ENCODE results near the gene DDHD1.
A peak's percentile ranks its signal among the peaks of the same experiment; 100 is the strongest.
"Not testable (repeated sequence)": the region's sequence is repeated elsewhere in the genome, so short reads cannot be mapped to it uniquely, and the experiment has no call there.

The DDHD1 gene

GRCh38 chr14:53152184-53152886, 788 bp downstream of the DDHD1 start:
- no peak for DNase-seq (ENCODE audit: low spot score)

DNA sequence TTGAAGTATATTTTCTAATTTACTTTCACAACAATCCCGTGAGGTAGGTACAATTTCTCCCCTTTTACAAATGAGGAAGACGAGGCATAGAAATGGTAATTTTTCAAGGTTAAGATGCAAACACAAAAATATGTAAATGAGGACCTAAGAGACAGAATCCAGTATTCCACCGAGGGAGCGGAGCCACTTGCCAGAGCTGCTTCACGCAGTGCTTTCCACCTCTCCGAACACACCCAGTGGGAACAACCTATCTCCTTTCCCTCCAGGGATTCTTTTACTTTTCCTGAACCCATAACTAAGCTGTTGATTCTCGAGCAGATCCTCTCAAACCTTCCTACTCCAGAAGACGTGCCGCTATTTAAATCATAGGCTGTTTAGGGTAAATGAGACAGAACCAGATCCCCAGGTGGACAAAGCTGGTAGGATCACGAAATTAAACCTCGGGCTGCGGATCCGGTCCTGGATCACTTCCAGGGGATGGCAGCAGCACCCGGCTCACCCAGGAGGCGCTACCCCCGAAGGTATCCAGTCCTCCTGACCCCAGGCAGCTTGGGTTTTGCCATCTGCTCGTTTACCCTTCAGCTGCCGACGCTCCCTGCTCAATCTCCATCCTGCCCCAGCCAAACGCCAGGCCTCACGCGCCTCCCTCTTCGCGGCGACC, 1.5 kb downstream of the DDHD1 start:
- DNase-seq (ENCODE audit: low spot score): peak; percentile 37

DNA sequence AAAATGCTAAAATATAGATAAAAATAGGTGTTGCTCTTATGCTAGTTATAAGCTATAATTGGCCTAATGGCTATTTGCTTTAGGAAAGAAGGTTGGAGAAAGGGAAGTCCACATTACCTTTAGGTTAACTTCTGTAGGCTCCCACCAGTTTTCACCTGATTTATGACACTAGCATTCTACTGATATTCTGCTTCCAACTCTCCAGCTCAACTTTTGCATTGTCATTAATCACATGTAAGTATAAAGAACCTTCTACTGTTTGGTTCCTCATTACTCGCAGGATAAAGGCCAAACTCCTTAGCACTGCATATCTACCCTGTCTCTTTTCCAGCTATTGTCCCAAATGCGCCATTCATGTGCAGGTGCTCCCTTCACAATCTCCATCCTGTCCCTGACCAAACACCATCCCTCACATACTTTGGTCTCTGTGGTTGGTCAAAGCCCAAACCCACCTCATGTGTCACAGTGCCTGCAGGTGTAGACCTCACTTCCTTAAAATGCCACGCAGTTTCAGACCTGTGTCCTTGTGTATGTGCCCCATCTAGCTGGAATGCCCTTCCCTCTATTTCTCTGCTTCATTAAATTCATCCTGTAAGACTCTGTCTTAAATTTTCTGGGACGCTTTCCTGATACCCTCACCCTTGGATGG, 3.3 kb downstream of the DDHD1 start:
- no peak for DNase-seq (ENCODE audit: low spot score)

- no peak for DNase-seq (ENCODE audit: low spot score)
Observed at GRCh38 chr14:53148671-53149070, 4.5 kb downstream of the DDHD1 start.

GRCh38 chr14:53147893-53148292, 5.2 kb downstream of the DDHD1 start:
- DNase-seq (ENCODE audit: low spot score): no peak

DNA sequence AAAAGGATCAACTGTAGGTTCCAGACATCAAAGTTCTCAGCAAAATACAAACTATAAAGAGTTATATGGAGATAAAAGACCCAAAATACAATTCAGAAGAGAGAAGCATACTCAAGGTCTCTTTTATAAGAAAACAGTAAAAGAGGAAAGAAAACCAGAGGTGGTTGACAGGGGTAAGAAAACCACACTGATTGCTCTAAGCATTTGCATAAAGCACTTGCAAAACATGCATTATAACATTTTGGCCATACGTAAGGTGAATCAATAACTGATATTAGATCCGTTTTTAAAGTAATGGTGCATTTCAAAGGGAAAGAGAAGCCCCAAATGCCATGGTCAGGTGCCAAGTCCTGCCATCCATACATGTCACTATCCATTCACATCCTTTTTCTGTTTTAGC, 5.9 kb downstream of the DDHD1 start:
- DNase-seq (ENCODE audit: low spot score): no peak

DNA sequence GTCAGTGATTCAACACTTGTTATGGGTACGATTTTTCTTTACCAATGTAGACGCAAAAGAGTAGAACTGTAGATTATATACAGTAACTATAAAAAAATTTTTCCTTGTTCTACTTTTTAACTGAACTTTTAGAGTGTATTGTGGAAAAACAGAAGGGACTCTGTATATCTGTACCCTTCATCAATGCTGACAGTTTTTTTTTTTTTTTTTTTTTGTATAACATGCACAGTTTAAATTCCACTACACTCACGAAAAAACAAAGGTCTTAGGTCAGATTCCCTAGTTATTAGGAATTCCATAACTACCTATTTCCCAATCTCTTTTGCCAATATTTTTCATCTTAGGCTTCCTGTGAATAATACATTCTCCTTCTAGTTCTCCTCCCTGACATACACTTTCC, 6.4 kb downstream of the DDHD1 start:
- DNase-seq (ENCODE audit: low spot score): no peak

DNA sequence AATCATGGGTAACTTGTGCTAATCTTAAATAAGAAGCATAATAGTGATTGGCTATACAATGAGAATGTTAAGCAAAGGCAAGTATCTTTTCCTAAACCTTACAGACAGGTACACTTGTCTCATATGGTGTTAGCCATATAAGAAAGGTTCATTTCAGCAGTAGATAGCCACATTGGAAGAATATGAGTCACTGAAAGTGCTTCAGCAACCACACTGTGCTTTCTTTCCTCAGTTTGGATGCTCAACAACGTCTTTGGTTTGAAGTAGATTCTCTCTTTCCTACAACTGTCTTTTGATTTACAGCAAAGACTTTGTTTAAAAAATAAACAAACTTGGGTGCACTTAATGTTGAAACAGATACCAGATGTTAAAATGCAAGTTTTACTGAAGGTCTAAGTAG, 8.9 kb downstream of the DDHD1 start:
- DNase-seq (ENCODE audit: low spot score): no peak

- DNase-seq (ENCODE audit: low spot score): no peak
Observed at GRCh38 chr14:53140585-53140984, 12.5 kb downstream of the DDHD1 start.

- no peak for DNase-seq (ENCODE audit: low spot score)
Observed at GRCh38 chr14:53137568-53138203, 15.4 kb downstream of the DDHD1 start.

DNA sequence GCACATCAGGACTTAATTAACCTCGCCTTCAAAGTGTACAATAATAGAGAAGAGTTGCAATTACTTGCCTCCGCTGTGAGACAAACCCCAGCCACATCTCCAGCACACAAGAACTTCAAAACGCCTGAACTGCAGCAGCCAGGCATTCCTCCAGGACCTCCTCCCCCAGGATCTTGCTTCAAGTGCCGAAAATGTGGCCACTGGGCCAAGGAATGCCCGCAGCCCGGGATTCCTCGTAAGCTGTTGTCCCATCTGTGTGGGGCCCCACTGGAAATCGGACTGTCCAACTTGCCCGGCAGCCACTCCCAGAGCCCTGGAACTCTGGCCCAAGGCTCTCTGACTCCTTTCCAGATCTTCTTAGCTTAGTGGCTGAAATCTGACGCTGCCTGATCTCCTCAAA, 22.6 kb downstream of the DDHD1 start:
- not testable (repeated sequence) for DNase-seq (ENCODE audit: low spot score)

DNA sequence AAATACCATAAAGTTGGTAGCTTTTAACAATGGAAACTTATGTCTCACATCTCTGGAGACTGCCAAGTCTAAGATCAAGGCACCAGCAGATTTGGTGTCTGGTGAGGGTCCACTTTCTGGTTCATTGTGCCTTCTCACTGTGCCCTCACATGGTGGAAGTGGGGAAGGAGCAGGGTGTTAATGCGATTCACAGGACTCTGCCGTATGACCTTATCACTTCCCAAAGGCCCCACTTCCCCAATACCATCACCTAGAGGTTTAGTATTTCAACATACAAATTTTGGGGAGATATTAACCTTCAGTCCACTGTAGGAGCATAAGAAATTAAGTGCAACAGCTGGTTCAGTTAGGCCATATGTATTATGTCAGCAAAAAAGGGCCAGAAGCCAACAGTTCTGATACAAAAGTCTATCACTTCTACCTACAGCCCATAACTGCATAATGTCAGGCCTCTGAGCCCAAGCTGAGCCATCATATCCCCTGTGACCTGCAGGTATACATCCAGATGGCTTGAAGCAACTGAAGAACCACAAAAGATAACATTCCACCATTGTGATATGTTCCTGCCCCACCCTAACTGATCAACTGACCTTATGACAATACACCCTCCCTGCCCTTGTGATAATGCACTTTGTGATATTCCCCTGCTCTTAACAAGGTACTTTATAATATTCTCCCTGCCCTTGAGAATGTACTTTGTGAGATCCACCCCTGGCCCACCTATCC, 24.7 kb downstream of the DDHD1 start:
- DNase-seq (ENCODE audit: low spot score): no peak

DNA sequence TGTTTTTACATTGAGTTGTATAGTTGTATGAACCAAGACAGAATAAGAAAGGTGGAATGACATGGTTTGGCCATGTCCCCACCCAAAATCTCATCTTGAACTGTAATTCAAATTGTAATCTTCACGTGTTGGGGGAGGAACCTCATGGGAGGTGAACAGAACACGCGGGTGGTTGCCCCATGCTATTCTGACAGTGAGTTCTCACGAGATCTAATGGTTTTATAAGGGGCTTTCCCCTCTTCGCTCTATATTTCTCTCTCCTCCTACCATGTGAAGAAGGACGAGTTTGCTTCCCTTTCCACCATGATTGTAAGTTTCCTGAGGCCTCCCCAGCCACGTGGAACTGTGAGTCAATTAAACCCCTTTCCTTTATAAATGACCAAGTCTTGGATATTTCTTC, 25.3 kb downstream of the DDHD1 start:
- DNase-seq (ENCODE audit: low spot score): no peak

DNA sequence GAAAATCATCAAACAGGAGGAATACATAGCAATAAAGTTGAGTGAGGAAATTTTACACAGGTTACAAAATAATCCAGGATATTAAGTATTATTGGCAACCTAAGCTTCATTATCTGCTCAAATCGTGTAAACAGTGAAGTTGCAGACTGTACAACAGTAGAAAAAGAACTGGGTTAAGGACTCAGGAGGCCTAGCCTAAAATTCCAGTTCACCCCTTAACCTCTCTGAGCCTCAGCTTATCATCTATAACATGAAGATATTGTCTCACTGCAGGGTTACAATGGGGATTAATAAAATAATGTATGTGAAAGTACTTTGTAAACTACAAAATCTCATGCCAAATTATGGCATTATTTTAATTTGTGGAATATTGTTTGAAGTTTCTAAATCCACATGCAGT, 26.0 kb downstream of the DDHD1 start:
- DNase-seq (ENCODE audit: low spot score): no peak

DNA sequence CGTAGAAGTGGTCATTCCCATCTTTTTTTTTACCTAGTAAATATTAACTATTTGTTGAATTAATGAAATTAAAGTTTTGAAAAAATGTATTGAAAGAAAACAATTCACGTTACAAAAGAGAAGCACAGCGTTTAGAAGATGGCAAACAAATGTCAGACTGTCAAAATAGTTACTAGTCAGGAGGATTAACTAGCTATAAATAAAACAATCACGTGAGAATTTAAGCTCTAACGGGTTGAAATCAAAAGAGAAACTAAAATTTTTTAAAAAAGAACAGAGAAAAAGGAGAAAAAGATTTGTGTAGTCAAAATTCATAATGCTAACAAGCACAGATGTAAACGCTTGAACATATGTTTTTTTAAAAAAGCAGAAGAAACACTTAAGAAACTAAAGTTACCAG, 26.4 kb downstream of the DDHD1 start:
- no peak for DNase-seq (ENCODE audit: low spot score)

GRCh38 chr14:53124786-53125185, 28.3 kb downstream of the DDHD1 start:
- DNase-seq (ENCODE audit: low spot score): no peak

DNA sequence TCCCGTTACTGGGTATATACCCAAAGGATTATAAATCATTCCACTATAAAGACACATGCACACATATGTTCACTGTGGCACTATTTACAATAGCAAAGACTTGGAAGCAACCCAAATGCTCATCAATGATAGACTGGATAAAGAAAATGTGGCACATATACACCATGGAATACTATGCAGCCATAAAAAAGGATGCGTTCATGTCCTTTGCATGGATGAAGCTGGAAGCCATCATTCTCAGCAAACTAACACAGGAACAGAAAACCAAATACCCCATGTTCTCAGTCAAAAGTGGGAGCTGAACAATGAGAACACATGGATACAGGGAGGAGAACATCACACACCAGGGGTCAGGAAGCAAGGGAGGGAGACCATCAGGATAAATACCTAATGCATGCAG, 31.7 kb downstream of the DDHD1 start:
- DNase-seq (ENCODE audit: low spot score): not testable (repeated sequence)

- DNase-seq (ENCODE audit: low spot score): not testable (repeated sequence)
Observed at GRCh38 chr14:53117479-53117878, 35.6 kb downstream of the DDHD1 start.

DNA sequence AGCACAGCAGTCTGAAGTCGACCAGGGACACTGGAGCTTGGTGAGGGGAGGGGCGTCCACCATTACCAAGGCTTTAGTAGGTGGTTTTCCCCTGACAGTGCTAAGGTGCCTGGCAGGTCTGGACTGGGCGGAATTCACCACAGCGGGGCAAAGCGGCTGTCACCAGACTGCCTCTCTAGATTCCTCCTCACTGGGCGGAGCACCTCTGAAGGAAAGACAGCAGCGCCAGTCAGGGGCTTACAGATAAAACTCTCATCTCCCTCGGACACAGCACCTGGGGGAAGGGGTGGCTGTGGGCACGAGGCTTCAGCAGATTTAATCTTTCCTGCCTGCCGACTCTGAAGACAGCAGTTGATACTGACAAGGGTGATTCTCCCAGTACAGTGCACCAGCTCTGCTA, 39.1 kb downstream of the DDHD1 start:
- no peak for DNase-seq (ENCODE audit: low spot score)

DNA sequence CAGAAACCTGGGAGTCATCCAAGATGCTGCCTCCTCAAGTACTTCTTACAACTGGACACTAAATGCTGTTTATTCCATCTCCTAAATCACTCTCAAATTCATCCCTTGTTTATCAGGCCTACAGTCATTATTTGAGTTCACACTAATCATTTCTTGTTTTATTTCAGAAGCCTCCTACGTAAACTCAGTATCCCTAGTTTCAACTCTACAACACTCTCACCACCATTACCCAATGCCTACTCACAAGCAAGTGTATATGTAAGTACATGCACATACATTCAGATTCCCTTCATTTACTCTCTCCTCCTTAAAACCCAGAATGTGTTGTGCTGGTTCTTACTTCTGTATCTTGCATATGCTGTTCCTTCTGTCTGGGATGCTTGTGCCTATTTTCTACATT, 43.0 kb downstream of the DDHD1 start:
- DNase-seq (ENCODE audit: low spot score): no peak

DNA sequence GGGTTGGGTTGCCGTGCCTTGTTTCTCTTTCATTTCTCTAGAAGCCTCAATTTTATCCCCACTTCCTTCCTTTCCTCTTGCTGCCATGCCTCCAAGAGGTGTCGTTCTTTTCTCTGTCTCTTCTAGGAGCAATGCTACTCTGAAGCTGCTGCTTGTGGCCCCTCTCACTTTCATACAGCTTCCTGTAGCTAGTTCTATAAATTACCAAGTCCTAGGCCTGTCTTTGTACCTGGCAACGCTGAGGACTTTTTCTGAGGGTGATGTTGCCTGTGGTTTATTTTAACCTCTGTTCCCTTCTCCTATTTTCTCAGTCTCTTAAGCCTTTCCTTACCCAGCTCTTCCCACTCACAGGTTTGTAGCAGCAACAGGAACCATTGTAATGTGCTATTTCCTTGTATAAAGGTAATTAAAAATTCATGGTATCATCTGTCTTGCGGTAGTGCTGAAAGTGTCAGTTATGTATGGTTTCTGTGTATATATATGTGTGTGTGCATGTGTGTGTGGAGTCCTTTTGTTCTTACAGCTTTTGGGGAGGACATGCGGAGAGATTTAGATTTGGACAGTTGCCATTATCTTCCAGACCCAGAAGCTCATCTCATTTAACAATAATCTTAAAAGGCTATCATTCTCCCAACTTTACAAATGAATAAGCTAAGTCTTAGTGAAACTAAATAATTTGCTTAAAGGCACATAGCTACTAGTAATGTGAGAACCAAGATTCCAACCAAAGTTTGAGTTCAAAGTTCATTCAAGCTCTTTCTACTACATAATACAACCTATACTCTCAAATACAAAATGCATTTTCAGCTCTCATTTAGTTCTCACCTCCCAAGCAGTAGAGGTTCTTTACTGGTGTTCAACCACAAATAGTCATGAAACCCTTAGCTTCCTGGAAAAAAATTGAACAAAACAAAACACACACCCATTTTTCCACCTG, 43.8 kb downstream of the DDHD1 start:
- DNase-seq (ENCODE audit: low spot score): peak; percentile 12
